ENCODE results near the gene SH3RF2.

The SH3RF2 gene

GRCh38 chr5:146051678-146052077, 115.3 kb downstream of the SH3RF2 start:
- no peak for DNase-seq

- peak in 1 of 2 experiments; percentile 4 for DNase-seq
These were observed 116.4 kb downstream of the SH3RF2 start for GRCh38 chr5:146052780-146053179.

GRCh38 chr5:146055432-146055831, 119.1 kb downstream of the SH3RF2 start:
- DNase-seq: no peak

- DNase-seq: no peak
These were observed 123.3 kb downstream of the SH3RF2 start for GRCh38 chr5:146059460-146060220.

GRCh38 chr5:146060221-146060585, 123.8 kb downstream of the SH3RF2 start:
- DNase-seq: no peak

- DNase-seq: no peak
These were observed 130.6 kb downstream of the SH3RF2 start for GRCh38 chr5:146066968-146067367.

- no peak for DNase-seq
These were observed 131.8 kb downstream of the SH3RF2 start for GRCh38 chr5:146068206-146068605.

- DNase-seq: no peak
These were observed 132.8 kb downstream of the SH3RF2 start for GRCh38 chr5:146068977-146069779.

- DNase-seq: no peak
These were observed 133.4 kb downstream of the SH3RF2 start for GRCh38 chr5:146069780-146070099.

- DNase-seq: no peak
These were observed 134.4 kb downstream of the SH3RF2 start for GRCh38 chr5:146070746-146071145.

- DNase-seq: no peak
These were observed 134.8 kb downstream of the SH3RF2 start for GRCh38 chr5:146071171-146071570.

GRCh38 chr5:146072595-146072994, 136.2 kb downstream of the SH3RF2 start:
- no peak for DNase-seq

GRCh38 chr5:146073239-146073900, 137.0 kb downstream of the SH3RF2 start:
- DNase-seq: no peak

GRCh38 chr5:146076028-146076427, 139.7 kb downstream of the SH3RF2 start:
- no peak for DNase-seq

- DNase-seq: no peak
These were observed 140.1 kb downstream of the SH3RF2 start for GRCh38 chr5:146076455-146076854.

- DNase-seq: no peak
These were observed 142.2 kb downstream of the SH3RF2 start for GRCh38 chr5:146078566-146078965.

GRCh38 chr5:146079695-146080373, 143.5 kb downstream of the SH3RF2 start:
- no peak for DNase-seq

- DNase-seq: no peak
These were observed 145.2 kb downstream of the SH3RF2 start for GRCh38 chr5:146081556-146081955.

- DNase-seq: no peak
These were observed 146.4 kb downstream of the SH3RF2 start for GRCh38 chr5:146082798-146083197.

GRCh38 chr5:146084376-146084775, 148.0 kb downstream of the SH3RF2 start:
- no peak for DNase-seq

GRCh38 chr5:146088098-146088497, 151.7 kb downstream of the SH3RF2 start:
- DNase-seq: no peak

- no peak for DNase-seq
These were observed 152.9 kb downstream of the SH3RF2 start for GRCh38 chr5:146089287-146089686.

- no peak for DNase-seq
These were observed 155.5 kb downstream of the SH3RF2 start for GRCh38 chr5:146091881-146092280.

Measured in SW 1271 (cell line).